HG03103 (cell line): ENCODE measurements around the gene FRMD4A.

Source experiments
- ATAC-seq: cut with Tn5 transposase; IDR thresholded peaks from one replicate; pipeline ENCODE4 v1.9.1; 2021; ENCODE audit warnings: low read depth; ENCODE audit not compliant: unreplicated experiment

FRMD4A gene

GRCh38 chr10:13650961-13651360, 679.8 kb downstream of the FRMD4A start:
- no peak for ATAC-seq

GRCh38 chr10:13649844-13650520, 680.7 kb downstream of the FRMD4A start:
- ATAC-seq: no peak

GRCh38 chr10:13648425-13648824, 682.3 kb downstream of the FRMD4A start:
- ATAC-seq: no peak

DNA sequence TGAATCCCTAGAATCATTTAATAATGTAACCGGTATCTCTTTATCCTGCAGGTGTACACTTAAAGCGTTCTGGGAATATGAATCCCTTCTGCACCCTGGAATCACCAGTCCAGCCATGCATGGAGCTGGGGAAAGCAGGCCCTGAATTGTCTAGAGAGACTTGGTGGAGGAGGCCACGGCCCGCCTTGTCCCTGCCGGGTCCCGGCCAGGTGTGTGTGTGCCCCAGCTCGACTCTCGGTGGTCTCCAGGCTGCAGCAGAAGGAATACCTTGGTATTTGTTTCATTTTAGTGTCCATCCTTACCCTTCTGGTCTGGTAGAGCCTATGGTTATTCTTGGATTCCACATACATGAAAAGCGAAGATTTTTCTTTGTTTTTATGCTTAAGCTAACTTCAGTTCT, 685.9 kb downstream of the FRMD4A start:
- ATAC-seq: no peak

DNA sequence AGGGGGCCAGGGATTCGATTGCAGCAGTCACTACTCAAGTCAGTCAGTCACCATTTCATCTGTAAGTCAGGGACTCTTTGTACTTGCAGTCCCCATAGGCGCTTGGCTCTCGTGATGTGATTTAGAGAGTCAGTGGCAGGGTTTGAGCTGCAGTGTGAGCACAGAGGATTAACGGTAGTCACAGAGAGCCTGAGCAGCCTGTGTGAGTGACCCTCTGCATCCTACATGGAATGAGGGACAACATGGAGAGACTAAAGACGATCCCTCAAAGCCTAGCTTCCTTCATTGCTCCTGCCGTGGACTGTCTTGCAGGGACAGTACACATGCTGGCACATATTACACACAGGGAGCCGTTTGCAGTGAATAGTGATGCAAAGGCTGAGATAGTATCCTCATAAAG, 687.7 kb downstream of the FRMD4A start:
- ATAC-seq: no peak

DNA sequence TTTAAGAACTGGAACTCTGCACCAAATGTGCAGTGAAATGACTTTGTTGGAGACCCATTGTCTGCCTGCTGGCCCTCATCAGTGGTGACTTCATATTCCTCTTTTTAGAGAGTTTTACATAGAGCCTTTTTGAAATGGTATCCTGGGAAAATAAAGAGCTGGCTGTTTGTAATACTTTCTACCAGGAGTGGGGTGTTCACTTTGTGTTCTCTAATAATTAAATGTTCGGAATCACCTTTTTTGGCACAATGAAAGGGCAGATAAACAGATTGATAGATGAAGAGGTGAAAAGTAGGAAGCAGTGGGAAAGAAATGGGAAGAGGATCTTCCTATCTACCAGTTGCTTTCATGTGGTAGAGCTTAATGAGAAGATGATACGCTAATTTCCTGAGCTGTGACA, 688.4 kb downstream of the FRMD4A start:
- no peak for ATAC-seq

- no peak for ATAC-seq
Observed at GRCh38 chr10:13637894-13638293, 692.8 kb downstream of the FRMD4A start.

DNA sequence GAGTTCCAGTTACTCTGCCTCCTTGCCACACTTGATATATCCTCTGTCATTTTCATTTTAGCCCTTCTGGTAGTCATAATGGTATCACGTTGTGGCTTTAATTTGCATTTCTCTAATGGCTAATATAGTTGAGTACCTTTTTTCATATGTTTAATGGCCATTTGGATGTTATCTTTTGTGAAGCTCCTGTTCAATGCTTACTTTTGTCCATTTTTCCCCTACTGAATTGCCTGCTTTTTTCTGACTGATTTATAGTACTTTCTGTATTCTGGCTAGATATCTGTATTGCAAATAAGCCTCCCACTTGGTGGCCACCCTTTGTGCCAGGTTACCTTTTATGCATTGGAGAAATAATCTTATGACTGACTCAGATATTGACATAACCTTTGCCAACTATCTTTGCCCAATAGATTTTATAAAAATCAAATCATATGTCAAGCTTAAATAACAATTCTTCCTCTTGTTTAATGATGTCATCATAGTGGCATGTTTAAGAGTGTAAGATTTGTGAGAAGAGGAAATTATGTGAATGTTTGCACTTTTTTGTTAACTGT, 693.3 kb downstream of the FRMD4A start:
- ATAC-seq: no peak

- no peak for ATAC-seq
Observed at GRCh38 chr10:13636776-13637175, 693.9 kb downstream of the FRMD4A start.

DNA sequence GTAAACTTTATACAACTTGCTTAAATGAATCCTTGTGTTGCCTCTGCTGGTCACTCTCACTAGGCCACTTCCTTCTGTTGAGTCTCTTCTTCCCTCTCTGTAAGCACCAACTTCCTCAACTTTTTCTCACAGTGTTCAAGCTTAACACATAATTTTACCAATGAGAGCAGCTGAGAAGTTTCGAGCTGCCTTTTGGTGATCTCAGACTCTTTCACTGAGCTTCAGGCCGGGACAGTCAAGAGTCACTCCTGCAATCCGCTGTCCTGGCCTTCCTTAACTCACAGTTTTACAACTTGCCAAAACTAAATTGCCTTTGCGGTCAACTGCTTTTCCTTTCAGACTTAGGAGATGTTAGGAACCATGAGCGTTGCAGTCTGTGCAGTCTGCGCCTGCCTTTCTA, 696.5 kb downstream of the FRMD4A start:
- ATAC-seq: no peak

GRCh38 chr10:13633689-13634088, 697.0 kb downstream of the FRMD4A start:
- no peak for ATAC-seq

- ATAC-seq: no peak
Observed at GRCh38 chr10:13632884-13633440, 697.8 kb downstream of the FRMD4A start.

DNA sequence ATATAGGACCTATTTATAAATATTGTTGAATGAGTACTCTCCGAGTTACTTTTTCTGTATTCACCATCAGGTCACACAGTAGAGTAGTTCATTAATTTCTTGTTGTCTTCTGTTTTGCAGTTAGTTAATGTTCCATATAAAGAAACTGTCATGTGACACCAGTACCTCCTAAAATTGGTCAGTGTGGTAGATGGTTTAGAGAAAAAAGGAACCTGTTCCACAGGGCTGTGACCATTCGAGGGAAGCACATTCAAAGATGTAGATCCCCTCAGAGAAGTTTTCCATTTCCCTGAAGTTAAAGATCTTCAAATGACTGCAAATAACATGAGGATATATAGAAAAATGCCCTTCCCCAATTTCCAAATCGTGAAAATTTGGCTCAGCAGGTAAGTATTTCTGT, 698.3 kb downstream of the FRMD4A start:
- ATAC-seq: no peak

DNA sequence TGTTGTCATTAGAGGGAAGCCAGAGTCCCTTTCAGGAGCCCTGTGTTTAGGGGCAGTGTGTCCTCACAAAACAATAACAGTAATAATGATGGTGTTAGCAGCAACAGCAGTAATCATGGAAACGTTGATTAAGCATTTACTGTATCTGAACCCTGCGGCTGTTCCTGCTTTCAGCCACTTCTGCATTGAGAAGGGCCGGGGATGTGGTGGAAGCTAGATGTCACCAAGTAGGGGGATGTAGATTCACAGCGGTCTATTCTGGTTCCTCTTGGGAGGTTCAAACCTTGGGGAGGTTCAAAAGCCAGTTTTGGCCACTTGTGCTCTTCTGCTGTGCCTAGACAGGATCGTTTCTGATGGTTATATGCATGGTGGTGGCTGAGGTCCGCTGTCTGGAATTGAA, 699.1 kb downstream of the FRMD4A start:
- ATAC-seq: no peak

GRCh38 chr10:13630231-13630630, 700.5 kb downstream of the FRMD4A start:
- no peak for ATAC-seq

GRCh38 chr10:13629116-13629515, 701.6 kb downstream of the FRMD4A start:
- no peak for ATAC-seq

GRCh38 chr10:13628661-13629060, 702.1 kb downstream of the FRMD4A start:
- ATAC-seq: no peak

DNA sequence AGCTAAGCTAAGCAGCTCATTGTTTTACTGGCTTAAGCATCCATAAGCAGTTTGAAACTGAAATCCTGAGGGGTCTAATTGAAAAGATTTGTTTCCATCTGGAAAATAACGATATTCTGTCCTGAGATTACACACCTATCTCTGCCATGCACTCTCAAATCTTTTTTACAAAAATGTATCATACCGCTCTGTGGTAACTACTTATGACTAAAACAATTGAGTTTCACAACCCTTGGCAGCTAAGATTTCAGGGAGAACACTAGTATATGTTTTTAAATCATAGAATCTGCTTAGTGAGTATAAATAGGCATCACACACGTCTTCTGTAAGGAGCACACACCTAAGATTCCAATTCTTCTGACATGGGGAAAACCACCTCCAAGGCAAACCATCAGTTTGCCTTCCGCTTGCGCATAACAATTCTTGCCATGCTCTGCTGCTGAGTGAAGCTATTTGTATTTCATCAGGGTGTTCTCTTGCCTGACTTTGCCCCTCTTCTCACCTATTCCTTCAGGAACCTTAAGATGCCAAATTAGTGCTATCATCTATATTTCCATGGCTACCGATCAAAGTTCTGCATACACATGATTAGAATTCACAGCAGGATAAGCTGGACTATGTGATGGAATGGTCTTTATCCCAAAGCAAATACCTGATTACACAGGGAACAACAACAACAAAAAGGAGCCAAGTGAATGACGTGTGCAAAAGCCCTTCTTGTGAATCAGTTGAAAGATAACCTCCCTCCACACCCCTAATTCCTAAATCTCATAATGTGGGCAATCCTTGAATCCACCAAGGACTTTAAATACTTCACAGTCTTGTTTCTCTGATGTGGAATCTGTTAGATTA, 703.0 kb downstream of the FRMD4A start:
- no peak for ATAC-seq

- ATAC-seq: no peak
Observed at GRCh38 chr10:13624630-13625029, 706.1 kb downstream of the FRMD4A start.

- no peak for ATAC-seq
Observed at GRCh38 chr10:13621931-13622330, 708.8 kb downstream of the FRMD4A start.

- ATAC-seq: no peak
Observed at GRCh38 chr10:13617116-13617515, 713.6 kb downstream of the FRMD4A start.
